ENCODE data around the gene NIPAL4. TPM values are rescaled to one million over a fixed set of nuclear protein-coding genes. Genes with fewer than 3 reads are reported as not detected.
A peak's percentile ranks its signal among the peaks of the same experiment; 100 is the strongest.

The NIPAL4 gene
- total RNA-seq, 6 experiments from 2014 or later: 0.07 TPM; not detected in 5

DNA sequence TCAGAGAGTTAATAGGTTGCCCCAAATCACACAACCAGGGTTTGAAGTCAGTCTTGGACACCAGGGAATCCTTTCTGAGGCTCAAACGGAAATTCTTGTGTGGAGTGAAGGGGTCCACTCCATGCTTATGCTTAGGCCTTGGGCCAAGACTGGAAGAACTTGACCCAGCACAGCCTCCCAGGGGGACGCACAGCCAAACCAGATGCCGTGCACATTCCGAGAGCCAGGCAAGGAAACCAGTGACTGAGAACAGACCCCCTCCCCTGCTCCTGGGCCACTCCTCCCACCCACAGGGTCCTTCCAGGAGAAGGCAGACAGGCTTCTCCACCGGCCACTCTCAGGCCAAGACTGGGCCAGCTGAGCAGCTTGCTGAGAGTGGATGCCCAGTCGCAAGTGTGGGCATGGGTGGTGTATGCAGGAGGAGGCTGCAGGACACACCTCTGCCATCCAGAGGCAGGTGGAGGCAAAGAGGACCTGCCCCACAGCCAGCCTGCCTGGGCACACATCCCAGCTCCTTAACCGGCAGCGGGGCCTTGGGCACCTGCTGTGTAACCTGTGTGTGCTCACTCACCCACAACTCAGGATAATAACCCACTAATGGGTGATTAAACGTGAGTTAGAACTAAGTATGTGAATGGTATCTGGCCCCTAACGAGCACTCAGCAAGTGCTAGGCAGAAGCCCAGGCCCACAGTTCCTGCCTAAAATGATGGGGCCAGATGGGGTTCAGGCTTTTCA is 38.0 kb downstream of the NIPAL4 start:
- 69% methylated on average over 3 of the region's 10 CpGs for WGBS (ENCODE audit: insufficient coverage, low coverage, low lambda C conversion rate, missing lambda C conversion rate)
- no peak overlapping the region for H3K27ac ChIP-seq
- DNase-seq: no peak
- H3K4me3 ChIP-seq: no peak overlapping the region
- no peaks in the 10 kb centered on the region for H3K27me3 ChIP-seq
- ATAC-seq: peak in 2 of 4 donors; percentile 24 to 29
- H3K4me1 ChIP-seq: peaks cover 0 to 5% (median 0%) of the 10 kb centered on the region in 4 donors
- no peak for TF ChIP-seq CTCF (IDR thresholded peaks at IDR 0.05)
- no peak for TF ChIP-seq POLR2A (IDR thresholded peaks at IDR 0.05)
- intact Hi-C loops (cut with DNase I): no loop called here
- H3K36me3 ChIP-seq: peaks cover 0 to 5% (median 0%) of the 10 kb centered on the region in 4 donors
- H3K9me3 ChIP-seq: no peaks in the 10 kb centered on the region

- Histone ChIP-seq H3K9me3 (no peaks in the 10 kb centered on the region), H3K36me3 (peaks cover 0 to 8% (median 1%) of the 10 kb centered on the region in 4 donors), H3K27me3 (no peaks in the 10 kb centered on the region), H3K4me1 (no peaks in the 10 kb centered on the region), H3K27ac (no peak overlapping the region), H3K4me3 (no peak overlapping the region)
- ATAC-seq (peak in 3 of 4 donors; percentile 16 to 34 (median 30)), DNase-seq (no peak)
- WGBS (ENCODE audit: insufficient coverage, low coverage, low lambda C conversion rate, missing lambda C conversion rate): 81% methylated on average over 8 of the region's 8 CpGs
- intact Hi-C loops (cut with DNase I): no loop called here
- no peak for TF ChIP-seq POLR2A (IDR thresholded peaks at IDR 0.05)
- no peak for TF ChIP-seq CTCF (IDR thresholded peaks at IDR 0.05)
Observed at GRCh38 chr5:157502143-157502647, 42.2 kb downstream of the NIPAL4 start.

DNA sequence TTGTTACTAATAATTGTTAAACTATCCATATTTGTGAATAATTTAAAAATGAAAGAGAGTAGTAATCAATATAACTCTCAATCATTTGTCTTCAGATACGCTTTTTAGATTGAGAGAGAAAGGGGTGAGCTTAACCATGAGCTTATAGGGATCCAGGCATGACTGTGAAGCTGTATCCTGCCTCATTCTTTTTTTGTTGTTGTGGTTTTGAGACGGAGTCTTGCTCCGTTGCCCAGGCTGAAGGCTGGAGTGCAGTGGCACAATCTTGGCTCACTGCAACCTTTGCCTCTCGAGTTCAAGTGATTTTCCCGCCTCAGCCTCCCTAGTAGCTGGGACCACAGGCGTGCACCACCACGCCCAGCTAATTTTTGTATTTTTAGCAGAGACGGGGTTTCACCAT is 44.0 kb downstream of the NIPAL4 start:
- ATAC-seq (no peak), DNase-seq (no peak)
- no peaks in the 10 kb centered on the region for H3K4me1 ChIP-seq
- intact Hi-C loops (cut with DNase I): no loop called here
- TF ChIP-seq POLR2A (IDR thresholded peaks at IDR 0.05) (no peak), CTCF (IDR thresholded peaks at IDR 0.05) (no peak)
- no peak overlapping the region for H3K4me3 ChIP-seq
- H3K27ac ChIP-seq: no peak overlapping the region
- H3K36me3 ChIP-seq: peaks cover 0 to 8% (median 4%) of the 10 kb centered on the region in 4 donors
- no peaks in the 10 kb centered on the region for H3K9me3 ChIP-seq
- H3K27me3 ChIP-seq: no peaks in the 10 kb centered on the region
- 87% methylated on average over 8 of the region's 8 CpGs for WGBS (ENCODE audit: insufficient coverage, low coverage, low lambda C conversion rate, missing lambda C conversion rate)

DNA sequence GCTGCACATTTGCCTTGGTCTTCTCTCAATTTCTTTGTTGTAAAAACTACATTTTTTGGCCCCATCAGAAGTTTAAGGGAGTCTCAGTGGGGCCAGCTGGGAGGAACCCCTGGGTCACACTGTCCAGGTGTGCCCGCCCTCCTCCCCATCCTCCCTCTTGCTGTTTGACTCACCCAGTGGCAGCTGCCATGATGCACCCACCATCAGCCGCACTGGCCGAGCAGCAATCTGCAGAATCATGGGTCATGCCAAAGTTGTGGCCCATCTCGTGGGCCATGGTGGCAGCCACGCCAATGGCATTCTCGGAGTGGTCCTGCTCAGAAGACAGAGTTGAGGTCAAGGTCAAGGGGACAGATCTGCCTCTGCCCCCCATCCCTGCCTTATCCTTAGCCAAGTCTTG is 45.5 kb downstream of the NIPAL4 start:
- H3K36me3 ChIP-seq: peaks cover 0 to 8% (median 4%) of the 10 kb centered on the region in 4 donors
- no peaks in the 10 kb centered on the region for H3K27me3 ChIP-seq
- DNase-seq: no peak
- intact Hi-C loops (cut with DNase I): no loop called here
- no peak overlapping the region for H3K4me3 ChIP-seq
- WGBS (ENCODE audit: insufficient coverage, low coverage, low lambda C conversion rate, missing lambda C conversion rate): no CpG with 5 or more reads among the region's 6 CpGs
- no peaks in the 10 kb centered on the region for H3K9me3 ChIP-seq
- TF ChIP-seq CTCF (IDR thresholded peaks at IDR 0.05) (no peak), POLR2A (IDR thresholded peaks at IDR 0.05) (no peak)
- no peak overlapping the region for H3K27ac ChIP-seq
- H3K4me1 ChIP-seq: no peaks in the 10 kb centered on the region
- no peak for ATAC-seq

Measured in right lobe of liver (tissue), 6 donors.